ENCODE measurements around the gene CPSF4L. TPM values are rescaled to one million over a fixed set of nuclear protein-coding genes. Genes with fewer than 3 reads are reported as not detected.

Gene CPSF4L
- total and polyA plus RNA-seq, 2 donors (not counting 3 experiments of a cell fraction or from before 2014, with no cell fraction given): not detected

DNA sequence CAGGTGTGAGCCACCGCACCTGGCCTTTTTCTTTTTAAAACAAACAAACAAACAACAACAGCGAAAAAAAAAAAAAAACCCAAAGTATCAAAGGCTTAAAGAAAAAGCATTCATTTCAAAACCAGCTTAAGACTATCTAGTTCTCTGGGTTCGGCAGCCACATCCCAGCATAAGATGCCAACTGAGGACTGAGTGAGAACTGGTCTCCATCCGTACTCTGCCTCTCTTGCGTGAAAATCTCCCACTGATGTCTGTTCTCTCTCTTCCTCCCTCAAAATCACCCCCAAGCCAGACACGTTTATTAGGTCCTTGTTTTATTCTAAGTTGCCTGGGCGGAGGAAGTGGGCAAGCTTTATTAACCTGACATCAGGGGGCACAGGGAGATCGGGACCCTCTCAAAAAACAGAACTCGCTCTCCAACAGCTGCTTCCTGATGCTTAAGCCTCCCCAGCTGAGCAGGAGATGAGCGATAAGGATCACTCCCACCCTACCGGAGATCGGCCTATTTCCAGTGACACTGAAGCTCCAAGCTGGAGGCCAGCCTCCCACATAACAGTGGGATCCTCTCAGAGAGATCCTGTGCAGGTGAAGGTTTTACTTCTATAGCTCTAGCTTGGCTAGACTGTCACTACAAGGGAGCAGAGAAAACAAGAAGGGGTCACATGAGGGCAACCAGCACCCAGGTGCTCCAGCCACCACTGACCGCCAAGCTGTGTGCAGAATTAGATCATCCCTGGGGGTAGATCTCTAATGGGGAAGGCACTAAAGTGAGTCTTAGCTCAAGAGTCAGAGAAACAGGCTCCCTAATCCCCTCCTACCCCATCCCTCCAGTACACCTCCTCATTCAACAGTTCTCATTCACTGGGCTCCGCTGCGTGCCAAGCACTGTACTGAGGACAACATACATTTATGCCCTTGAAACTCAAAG, 36.5 kb upstream of the CPSF4L start:
- Histone ChIP-seq H3K4me3 (replicated peaks in 1 of 3; ENCODE audit: insufficient read depth in 1 of 3, low read depth in 1 of 3, low read length in 3 of 3) (no peak overlapping the region), H3K9me1 (replicated peaks; ENCODE audit: control insufficient read depth, extremely low read depth, insufficient read depth, low read length) (no peaks in the 10 kb centered on the region), H3K4me2 (ENCODE audit: insufficient read depth, low read length) (no peak overlapping the region), H3K9me3 (replicated peaks; ENCODE audit: control insufficient read depth, insufficient read depth, low read length) (no peaks in the 10 kb centered on the region), H2AFZ (ENCODE audit: low read depth, low read length) (no peak overlapping the region), H4K20me1 (replicated peaks; ENCODE audit: control insufficient read depth, extremely low read depth, insufficient read depth, low read length) (no peaks in the 10 kb centered on the region), H3K27me3 (ENCODE audit: control insufficient read depth in 2 of 2, insufficient read depth in 2 of 2, low read length in 2 of 2) (no peaks in the 10 kb centered on the region), H3K79me2 (ENCODE audit: control insufficient read depth, insufficient read depth, low read length) (peaks cover 68% of the 10 kb centered on the region), H3K4me1 (ENCODE audit: control insufficient read depth, extremely low read depth, insufficient read depth, low read length) (no peaks in the 10 kb centered on the region), H3K27ac (ENCODE audit: insufficient read depth, low read depth, low read length) (no peak overlapping the region), H3K36me3 (ENCODE audit: control insufficient read depth in 2 of 2, extremely low read depth in 1 of 2, insufficient read depth in 2 of 2, low read length in 2 of 2) (no peaks in the 10 kb centered on the region), H3K9ac (replicated peaks; ENCODE audit: extremely low read depth, insufficient read depth, low read length) (no peak overlapping the region)
- intact Hi-C loops (cut with micrococcal nuclease): no loop called here
- dilution Hi-C loops (cut with MboI; ENCODE audit: extremely low pct_ligation_motif_present, low sequenced_read_pairs): no loop called here
- ChIA-PET POLR2A (no interaction called here), CTCF (interaction anchor here (1.1 to 1.9 kb wide), 5 partner anchors 9 to 72 kb away, joined by 3 to 10 read pairs (median 5); no protein-coding TSS in a partner anchor)
- DNase-seq (ENCODE audit: low read depth, low spot score): no peak
- no peak for TF ChIP-seq FOS (IDR thresholded peaks at IDR 0.05; ENCODE audit: borderline replicate concordance, insufficient read depth, low read length)
- no peak for TF ChIP-seq JUN (IDR thresholded peaks at IDR 0.05; ENCODE audit: borderline replicate concordance, insufficient read depth, insufficient read length, low read depth)
- TF ChIP-seq POLR2AphosphoS5 (IDR thresholded peaks at IDR 0.05; ENCODE audit: insufficient read depth, low read depth, low read length): no peak
- no peak for TF ChIP-seq EZH2 (IDR thresholded peaks at IDR 0.05; ENCODE audit: borderline replicate concordance, low read depth, low read length, severe bottlenecking)
- no peak for TF ChIP-seq MYC (IDR thresholded peaks at IDR 0.05; ENCODE audit: low read depth, low read length)
- TF ChIP-seq, protein P1, sequence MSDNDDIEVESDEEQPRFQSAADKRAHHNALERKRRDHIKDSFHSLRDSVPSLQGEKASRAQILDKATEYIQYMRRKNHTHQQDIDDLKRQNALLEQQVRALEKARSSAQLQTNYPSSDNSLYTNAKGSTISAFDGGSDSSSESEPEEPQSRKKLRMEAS (IDR thresholded peaks at IDR 0.05; ENCODE audit: insufficient read depth, insufficient read length): no peak
- no peak for TF ChIP-seq POLR2A (IDR thresholded peaks at IDR 0.05; ENCODE audit: low read depth, low read length)
- no peak for TF ChIP-seq GATA2 (IDR thresholded peaks at IDR 0.05; ENCODE audit: insufficient read depth, insufficient read length, low read depth, low read length)
- TF ChIP-seq, protein P2, sequence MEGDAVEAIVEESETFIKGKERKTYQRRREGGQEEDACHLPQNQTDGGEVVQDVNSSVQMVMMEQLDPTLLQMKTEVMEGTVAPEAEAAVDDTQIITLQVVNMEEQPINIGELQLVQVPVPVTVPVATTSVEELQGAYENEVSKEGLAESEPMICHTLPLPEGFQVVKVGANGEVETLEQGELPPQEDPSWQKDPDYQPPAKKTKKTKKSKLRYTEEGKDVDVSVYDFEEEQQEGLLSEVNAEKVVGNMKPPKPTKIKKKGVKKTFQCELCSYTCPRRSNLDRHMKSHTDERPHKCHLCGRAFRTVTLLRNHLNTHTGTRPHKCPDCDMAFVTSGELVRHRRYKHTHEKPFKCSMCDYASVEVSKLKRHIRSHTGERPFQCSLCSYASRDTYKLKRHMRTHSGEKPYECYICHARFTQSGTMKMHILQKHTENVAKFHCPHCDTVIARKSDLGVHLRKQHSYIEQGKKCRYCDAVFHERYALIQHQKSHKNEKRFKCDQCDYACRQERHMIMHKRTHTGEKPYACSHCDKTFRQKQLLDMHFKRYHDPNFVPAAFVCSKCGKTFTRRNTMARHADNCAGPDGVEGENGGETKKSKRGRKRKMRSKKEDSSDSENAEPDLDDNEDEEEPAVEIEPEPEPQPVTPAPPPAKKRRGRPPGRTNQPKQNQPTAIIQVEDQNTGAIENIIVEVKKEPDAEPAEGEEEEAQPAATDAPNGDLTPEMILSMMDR (IDR thresholded peaks at IDR 0.05; ENCODE audit: extremely low read depth in 1 of 2, insufficient read depth in 1 of 2, low read depth in 1 of 2, low read length in 2 of 2): no peak
- FAIRE-seq: no peak
- BruUV-seq (replicated peaks): no TSS peak

All from endothelial cell of umbilical vein (primary cell).